ENCODE results near the gene FBXW9.
A peak's percentile ranks its signal among the peaks of the same experiment; 100 is the strongest.
"Not testable (repeated sequence)": the region's sequence is repeated elsewhere in the genome, so short reads cannot be mapped to it uniquely, and the experiment has no call there.

Gene FBXW9

GRCh38 chr19:12722566-12723380 is 26.3 kb upstream of the FBXW9 start:
- Mint-ChIP-seq H3K9me3 (no peaks in the 10 kb centered on the region), H3K4me1 (peaks cover 38% of the 10 kb centered on the region), H3K27ac (peak overlapping the region; percentile 91), H3K36me3 (peaks cover 3% of the 10 kb centered on the region), H3K4me3 (peak overlapping the region; percentile 88), H3K27me3 (no peaks in the 10 kb centered on the region)
- ATAC-seq (ENCODE audit: low read depth): peak; percentile 91
- DNase-seq (ENCODE audit: low spot score in 2 of 2): peak; percentile 81 to 87

DNA sequence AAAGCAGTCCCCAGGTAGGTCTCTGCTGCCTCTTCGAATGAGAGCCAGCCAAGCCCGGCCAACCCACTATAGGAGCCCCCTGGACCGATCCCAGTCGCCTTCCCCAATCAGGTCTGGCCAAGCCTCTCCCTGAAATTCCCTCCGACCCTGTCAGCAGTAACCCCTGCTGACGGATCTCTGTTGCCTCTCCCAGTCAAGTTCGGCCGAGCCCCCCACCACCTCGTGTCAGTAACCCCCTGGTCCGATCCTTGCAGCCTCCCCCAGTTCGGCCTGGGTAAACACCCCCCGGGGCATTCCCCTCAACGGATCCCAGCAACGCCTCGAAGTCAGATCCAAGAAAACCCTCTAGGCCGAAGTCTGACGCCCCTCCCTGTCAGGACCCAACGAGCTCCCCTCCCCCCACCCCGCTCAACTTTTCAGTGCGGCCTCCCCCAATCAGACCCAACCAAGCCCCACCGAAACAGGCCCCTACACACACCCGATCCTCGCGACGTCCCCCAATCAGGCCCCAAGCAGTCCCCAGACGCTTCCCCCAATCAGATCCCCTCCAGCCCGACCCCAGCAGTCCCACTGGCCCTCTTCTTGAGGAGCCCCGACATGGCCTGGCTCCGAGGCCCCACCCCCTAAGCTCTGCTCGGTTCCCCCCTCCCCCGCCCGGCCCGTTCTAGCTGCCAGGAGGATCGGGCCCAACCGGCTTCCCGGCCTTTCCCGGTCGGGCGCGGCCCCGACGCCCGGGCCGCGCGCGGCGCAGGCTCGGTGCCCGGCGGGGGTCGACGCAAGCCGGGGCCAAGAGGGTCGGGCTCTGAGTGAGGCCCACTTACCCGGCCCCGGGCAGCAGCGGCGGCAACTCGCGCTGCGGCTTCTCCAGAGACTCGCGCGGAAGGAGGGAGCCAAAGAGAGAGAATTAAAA is 25.5 kb upstream of the FBXW9 start:
- peak; percentile 53 for ATAC-seq (ENCODE audit: low read depth)
- Mint-ChIP-seq H3K9me3 (no peaks in the 10 kb centered on the region), H3K4me1 (peaks cover 38% of the 10 kb centered on the region), H3K27ac (peak overlapping the region; percentile 91), H3K4me3 (peak overlapping the region; percentile 94), H3K36me3 (peaks cover 3% of the 10 kb centered on the region), H3K27me3 (no peaks in the 10 kb centered on the region)
- peak in 1 of 2 donors; percentile 47 for DNase-seq (ENCODE audit: low spot score in 2 of 2)

DNA sequence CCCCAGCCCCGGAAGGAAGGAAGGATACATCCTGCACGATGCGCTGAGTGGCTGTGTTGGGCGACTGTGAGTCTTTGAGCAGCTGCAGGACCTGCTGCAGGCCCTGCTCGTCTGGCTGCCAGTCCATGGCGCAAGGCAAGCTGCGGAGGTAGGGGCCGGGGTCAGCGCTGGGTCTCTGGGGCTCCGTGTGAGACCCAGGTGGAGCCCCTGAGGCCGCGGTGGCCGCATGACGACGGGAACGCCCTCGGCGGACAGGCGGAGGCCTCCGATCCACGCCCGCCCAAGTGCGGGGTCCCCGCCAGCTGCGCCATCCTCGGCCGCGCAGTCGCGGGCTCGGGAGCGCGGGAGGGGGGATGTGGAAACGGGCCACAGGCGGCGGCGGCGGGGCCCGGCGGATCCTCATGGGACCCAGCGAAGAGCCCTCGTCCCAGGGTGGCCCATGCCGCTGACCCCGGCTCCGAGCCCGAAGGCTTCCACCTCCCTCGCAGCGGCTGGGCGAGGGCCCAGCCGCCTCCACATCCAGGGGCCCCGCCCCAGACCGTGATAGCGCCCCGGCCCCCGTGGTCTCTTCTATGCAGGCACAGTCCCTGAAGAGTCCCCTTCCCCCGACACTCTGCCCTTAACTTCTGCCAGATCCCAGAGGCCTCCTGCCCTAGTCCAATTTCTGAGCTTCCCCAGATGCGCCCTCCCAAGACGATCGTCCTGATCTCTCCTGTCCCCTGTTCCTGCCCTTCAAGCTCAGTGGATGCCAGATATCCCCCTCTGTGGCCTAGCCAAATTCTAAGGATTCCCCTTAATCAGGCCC is 24.6 kb upstream of the FBXW9 start:
- peaks cover 40% of the 10 kb centered on the region for H3K4me1 Mint-ChIP-seq
- H3K36me3 Mint-ChIP-seq: peaks cover 3% of the 10 kb centered on the region
- H3K27ac Mint-ChIP-seq: peak overlapping the region; percentile 91
- DNase-seq (ENCODE audit: low spot score in 2 of 2): no peak
- H3K27me3 Mint-ChIP-seq: no peaks in the 10 kb centered on the region
- peak overlapping the region; percentile 94 for H3K4me3 Mint-ChIP-seq
- no peaks in the 10 kb centered on the region for H3K9me3 Mint-ChIP-seq
- ATAC-seq (ENCODE audit: low read depth): no peak

GRCh38 chr19:12720296-12720695 is 23.9 kb upstream of the FBXW9 start:
- Mint-ChIP-seq H3K4me1 (peaks cover 40% of the 10 kb centered on the region), H3K9me3 (no peaks in the 10 kb centered on the region), H3K4me3 (peak overlapping the region; percentile 63), H3K27me3 (no peaks in the 10 kb centered on the region), H3K27ac (no peak overlapping the region), H3K36me3 (peaks cover 3% of the 10 kb centered on the region)
- ATAC-seq (ENCODE audit: low read depth) (no peak), DNase-seq (ENCODE audit: low spot score in 2 of 2) (no peak)

DNA sequence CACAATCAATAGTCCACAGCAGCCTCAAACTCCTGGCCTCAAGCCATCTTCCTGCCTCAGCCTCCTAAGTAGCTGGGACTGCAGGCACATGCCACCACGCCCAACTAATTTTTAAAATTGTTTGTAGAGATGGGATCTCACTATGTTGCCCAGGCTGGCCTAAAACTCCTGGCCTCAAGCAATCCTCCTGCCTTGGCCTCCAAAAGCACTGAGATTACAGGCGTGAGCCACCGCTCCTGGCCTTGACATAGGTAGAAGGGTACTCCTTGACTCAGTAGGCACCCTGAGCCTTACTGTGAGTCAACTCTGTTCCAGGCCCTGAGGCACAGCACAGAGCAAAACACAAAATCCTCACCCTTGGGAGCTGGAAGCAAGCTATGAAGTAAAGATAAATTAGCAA is 19.5 kb upstream of the FBXW9 start:
- no peak for ATAC-seq (ENCODE audit: low read depth)
- Mint-ChIP-seq H3K4me3 (no peak overlapping the region), H3K9me3 (no peaks in the 10 kb centered on the region), H3K27me3 (no peaks in the 10 kb centered on the region), H3K27ac (no peak overlapping the region), H3K36me3 (peaks cover 14% of the 10 kb centered on the region), H3K4me1 (peaks cover 17% of the 10 kb centered on the region)
- no peak for DNase-seq (ENCODE audit: low spot score in 2 of 2)

DNA sequence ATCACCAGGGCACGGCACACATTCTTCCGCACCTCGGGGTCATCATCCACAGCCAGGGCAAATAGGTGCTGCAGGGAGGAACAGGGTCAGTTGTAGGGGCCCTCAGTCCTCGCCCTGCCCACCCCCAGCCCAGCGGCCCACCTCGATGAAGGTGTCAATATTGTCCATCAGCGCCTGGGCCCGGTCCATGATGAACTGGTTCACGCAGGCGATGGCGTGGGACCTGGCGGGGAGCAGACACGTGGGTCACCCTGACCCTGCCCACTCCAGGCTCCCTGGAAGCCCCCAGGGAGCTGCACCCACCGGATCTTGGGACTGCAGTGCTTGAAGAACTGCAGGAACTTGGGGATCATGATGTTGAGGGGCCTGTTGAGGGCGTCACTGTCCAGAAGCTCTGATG is 18.7 kb upstream of the FBXW9 start:
- Mint-ChIP-seq H3K27ac (no peak overlapping the region), H3K4me3 (no peak overlapping the region), H3K36me3 (peaks cover 17% of the 10 kb centered on the region), H3K4me1 (peaks cover 14% of the 10 kb centered on the region), H3K27me3 (no peaks in the 10 kb centered on the region), H3K9me3 (no peaks in the 10 kb centered on the region)
- no peak for ATAC-seq (ENCODE audit: low read depth)
- DNase-seq (ENCODE audit: low spot score in 2 of 2): no peak

GRCh38 chr19:12713304-12713703 is 16.9 kb upstream of the FBXW9 start:
- DNase-seq (ENCODE audit: low spot score in 2 of 2); H3K4me3 Mint-ChIP-seq; H3K9me3 Mint-ChIP-seq; H3K27me3 Mint-ChIP-seq; ATAC-seq (ENCODE audit: low read depth); H3K27ac Mint-ChIP-seq; H3K4me1 Mint-ChIP-seq: not testable (repeated sequence)
- H3K36me3 Mint-ChIP-seq: peaks cover 14% of the 10 kb centered on the region

DNA sequence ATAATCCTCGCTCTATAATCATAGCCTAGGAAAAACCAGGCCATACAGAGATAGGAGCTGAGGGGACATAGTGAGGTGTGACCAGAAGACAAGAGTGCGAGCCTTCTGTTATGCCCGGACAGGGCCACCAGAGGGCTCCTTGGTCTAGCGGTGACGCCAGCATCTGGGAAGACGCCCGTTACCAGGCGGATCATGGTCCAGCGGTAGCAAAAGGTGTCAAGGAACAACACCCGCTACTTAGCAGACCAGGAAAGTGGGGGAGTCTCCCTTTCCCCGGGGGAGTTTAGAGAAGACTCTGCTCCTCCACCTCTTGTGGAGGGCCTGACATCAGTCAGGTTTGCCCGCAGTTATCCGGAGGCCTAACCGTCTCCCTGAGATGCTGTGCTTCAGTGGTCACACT is 15.6 kb upstream of the FBXW9 start:
- H3K9me3 Mint-ChIP-seq; H3K27ac Mint-ChIP-seq; H3K27me3 Mint-ChIP-seq; H3K4me1 Mint-ChIP-seq; DNase-seq (ENCODE audit: low spot score in 2 of 2); ATAC-seq (ENCODE audit: low read depth); H3K4me3 Mint-ChIP-seq: not testable (repeated sequence)
- peaks cover 14% of the 10 kb centered on the region for H3K36me3 Mint-ChIP-seq

DNA sequence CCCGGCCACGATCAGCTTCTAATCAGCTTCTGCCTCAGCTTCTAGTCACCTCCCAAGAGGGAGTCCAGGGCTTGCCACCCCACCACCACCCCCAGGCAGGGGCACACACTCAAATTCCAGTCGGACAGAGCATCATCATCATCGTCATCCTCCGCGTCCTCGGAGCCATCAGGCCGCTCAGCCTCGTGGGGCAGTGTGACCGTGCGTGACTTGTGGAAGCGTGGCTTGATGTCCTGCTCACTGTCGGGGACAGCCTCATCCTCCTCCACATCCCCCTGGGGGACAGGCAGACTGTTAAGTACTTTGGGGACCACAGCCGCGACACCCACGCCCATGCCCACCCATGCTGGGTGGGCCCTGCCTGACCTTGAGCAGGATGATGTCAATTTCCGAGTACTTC is 14.8 kb upstream of the FBXW9 start:
- no peak overlapping the region for H3K27ac Mint-ChIP-seq
- no peaks in the 10 kb centered on the region for H3K27me3 Mint-ChIP-seq
- H3K4me1 Mint-ChIP-seq: peaks cover 2% of the 10 kb centered on the region
- ATAC-seq (ENCODE audit: low read depth) (no peak), DNase-seq (ENCODE audit: low spot score in 2 of 2) (no peak)
- no peak overlapping the region for H3K4me3 Mint-ChIP-seq
- no peaks in the 10 kb centered on the region for H3K9me3 Mint-ChIP-seq
- peaks cover 15% of the 10 kb centered on the region for H3K36me3 Mint-ChIP-seq

GRCh38 chr19:12708641-12709040 is 12.2 kb upstream of the FBXW9 start:
- H3K4me3 Mint-ChIP-seq: no peak overlapping the region
- no peaks in the 10 kb centered on the region for H3K9me3 Mint-ChIP-seq
- H3K27me3 Mint-ChIP-seq: no peaks in the 10 kb centered on the region
- H3K27ac Mint-ChIP-seq: no peak overlapping the region
- peaks cover 21% of the 10 kb centered on the region for H3K36me3 Mint-ChIP-seq
- peaks cover 2% of the 10 kb centered on the region for H3K4me1 Mint-ChIP-seq
- ATAC-seq (ENCODE audit: low read depth) (no peak), DNase-seq (ENCODE audit: low spot score in 2 of 2) (no peak)

DNA sequence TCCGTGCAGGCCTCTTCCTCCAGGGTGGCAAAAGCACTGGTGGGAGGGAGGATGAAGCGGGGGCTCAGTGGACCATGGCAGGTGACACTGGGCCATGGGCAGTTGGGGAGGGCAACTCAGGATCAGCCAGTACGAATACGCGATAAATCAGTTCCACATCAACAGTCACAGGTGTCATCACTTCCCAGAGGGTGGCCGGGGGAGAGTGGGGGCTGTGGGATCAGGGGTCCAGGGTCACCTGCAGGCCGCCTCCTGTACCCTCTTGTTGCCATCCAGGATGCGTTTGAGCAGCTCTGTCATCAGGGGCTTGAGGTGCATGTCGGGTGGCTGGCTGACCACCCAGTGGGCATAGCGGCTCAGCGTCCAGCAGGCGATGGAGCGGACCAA is 9.9 kb upstream of the FBXW9 start:
- no peaks in the 10 kb centered on the region for H3K9me3 Mint-ChIP-seq
- no peaks in the 10 kb centered on the region for H3K27me3 Mint-ChIP-seq
- peaks cover 24% of the 10 kb centered on the region for H3K36me3 Mint-ChIP-seq

DNA sequence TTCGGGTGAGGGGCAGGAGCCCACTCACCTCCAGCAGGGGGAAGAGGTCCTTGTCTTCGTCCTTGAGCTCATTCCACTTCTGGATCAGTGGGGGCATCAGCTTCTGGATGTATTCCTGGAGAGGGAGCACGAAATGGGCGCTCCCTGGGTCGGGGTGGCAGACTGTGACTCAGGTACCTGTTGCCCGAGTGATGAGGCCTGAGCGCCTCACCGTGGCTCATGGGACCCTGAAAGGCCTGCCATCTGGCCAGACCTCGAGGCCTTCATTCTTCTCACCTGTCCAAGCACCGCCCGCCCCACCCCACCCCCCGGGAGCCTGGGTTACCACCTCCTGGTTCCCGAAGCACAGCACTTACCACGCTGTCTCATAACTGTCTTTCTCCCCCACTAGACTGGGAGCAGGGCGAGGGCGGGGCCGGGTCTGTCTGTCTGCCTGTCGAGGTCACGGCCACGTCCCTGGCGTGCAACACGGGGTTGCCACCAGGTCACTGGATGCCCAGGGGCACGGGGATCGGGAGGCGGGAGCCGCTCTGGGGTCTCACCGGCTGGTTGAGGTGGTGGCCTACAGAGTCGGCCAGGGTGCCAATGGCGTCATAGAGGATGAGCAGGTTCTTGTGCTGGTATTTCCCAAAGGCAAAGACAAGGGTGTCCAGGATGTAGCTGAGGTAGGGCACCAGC is 9.4 kb upstream of the FBXW9 start:
- H3K36me3 Mint-ChIP-seq: peaks cover 25% of the 10 kb centered on the region
- H3K4me1 Mint-ChIP-seq: no peaks in the 10 kb centered on the region
- ATAC-seq (ENCODE audit: low read depth) (no peak), DNase-seq (ENCODE audit: low spot score in 2 of 2) (no peak)
- no peaks in the 10 kb centered on the region for H3K9me3 Mint-ChIP-seq
- H3K27ac Mint-ChIP-seq: no peak overlapping the region
- no peak overlapping the region for H3K4me3 Mint-ChIP-seq
- H3K27me3 Mint-ChIP-seq: no peaks in the 10 kb centered on the region

More for the DNA sequence above, 9.9 kb upstream of the FBXW9 start:
- DNase-seq (ENCODE audit: low spot score in 2 of 2) (no peak), ATAC-seq (ENCODE audit: low read depth) (no peak)
- Mint-ChIP-seq H3K27ac (no peak overlapping the region), H3K4me3 (no peak overlapping the region), H3K4me1 (no peaks in the 10 kb centered on the region)

DNA sequence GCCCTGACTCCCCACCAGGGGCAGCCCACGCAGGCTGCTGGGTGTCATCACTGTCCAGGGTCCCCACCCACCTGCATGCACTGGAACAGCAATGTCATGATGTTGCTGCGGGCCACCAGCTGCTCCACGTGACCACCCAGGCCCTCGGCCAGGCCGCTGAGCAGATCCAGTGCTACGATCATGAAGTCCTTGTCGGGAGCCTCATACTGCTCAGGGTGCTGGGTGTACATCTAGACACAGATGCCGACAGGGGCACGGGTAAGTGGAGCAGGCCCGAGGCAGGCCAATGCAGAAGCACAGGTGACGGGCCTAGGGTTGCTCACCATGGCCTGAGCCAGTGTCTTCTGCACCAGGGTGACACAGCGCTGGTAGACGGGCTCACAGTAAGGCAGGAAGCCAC is 8.7 kb upstream of the FBXW9 start:
- peaks cover 23% of the 10 kb centered on the region for H3K36me3 Mint-ChIP-seq
- no peak overlapping the region for H3K4me3 Mint-ChIP-seq
- H3K27ac Mint-ChIP-seq: no peak overlapping the region
- DNase-seq (ENCODE audit: low spot score in 2 of 2): no peak
- no peaks in the 10 kb centered on the region for H3K4me1 Mint-ChIP-seq
- H3K27me3 Mint-ChIP-seq: no peaks in the 10 kb centered on the region
- no peak for ATAC-seq (ENCODE audit: low read depth)
- no peaks in the 10 kb centered on the region for H3K9me3 Mint-ChIP-seq

Data from memory B cell (primary cell).